PC-9 (cell line): ENCODE data around the gene PLXDC2. TPM values are rescaled to one million over a fixed set of nuclear protein-coding genes. Genes with fewer than 3 reads are reported as not detected.

Source experiments
- BruUV-seq: library from RNA; stranded (reverse); fragments of 400-500 nt; replicated peaks from 2 replicates; lab custom pipeline; 2021; lab: Mats Ljungman, UMichigan
- CTCF ChIA-PET: fragments of 300-600 bp; sonication (Branson Sonifier 250); formaldehyde crosslinking; loops from one replicate; lab custom pipeline; 2022; ENCODE audit warnings: antibody characterized with exemption; lab: Charles Lee
- POLR2A ChIA-PET: fragments of 300-600 bp; sonication (Branson Sonifier 250); formaldehyde crosslinking; loops from one replicate; lab custom pipeline; 2022; ENCODE audit warnings: antibody characterized with exemption; ENCODE audit not compliant: unreplicated experiment; lab: Charles Lee
- DNase-seq, 2 experiments: peaks; one replicate each; pipeline versions ENCODE4 v3.0.0 to v3.0.0-alpha.2; 2015 to 2022; ENCODE audit warnings: mixed read lengths in 1 of 2
- H2AFZ ChIP-seq: fragments of 200-600 bp; sonication (generic); 2 replicates; pipeline ENCODE4 v1.8.1; 2017; ENCODE audit warnings: antibody characterized with exemption
- H3F3A ChIP-seq: fragments of 200-600 bp; sonication (generic); 2 replicates; pipeline ENCODE4 v1.8.1; 2017; ENCODE audit warnings: antibody characterized with exemption, mild to moderate bottlenecking, low read depth; ENCODE audit not compliant: insufficient read depth
- H3K27ac ChIP-seq: fragments of 200-600 bp; sonication (generic); 2 replicates; pipeline ENCODE4 v1.6.1; 2016; ENCODE audit warnings: mixed run types
- H3K27me3 ChIP-seq: fragments of 200-600 bp; sonication (generic); 2 replicates; pipeline ENCODE4 v1.6.1; 2016; ENCODE audit warnings: low read depth, mixed run types; ENCODE audit not compliant: insufficient read depth
- H3K36me3 ChIP-seq: fragments of 200-600 bp; sonication (generic); 2 replicates; pipeline ENCODE4 v1.6.1; 2016; ENCODE audit warnings: low read depth, mixed run types
- H3K4me1 ChIP-seq: fragments of 200-600 bp; sonication (generic); replicated peaks from 2 replicates; pipeline ENCODE4 v1.6.1; 2016; ENCODE audit warnings: mixed run types; ENCODE audit not compliant: insufficient read depth
- H3K4me2 ChIP-seq: fragments of 200-600 bp; sonication (generic); 2 replicates; pipeline ENCODE4 v1.6.1; 2017; ENCODE audit warnings: mixed run types
- H3K4me3 ChIP-seq: fragments of 200-600 bp; sonication (generic); 2 replicates; pipeline ENCODE4 v1.6.1; 2016; ENCODE audit warnings: mixed run types
- H3K79me2 ChIP-seq: fragments of 200-600 bp; sonication (generic); 2 replicates; pipeline ENCODE4 v1.6.1; 2017; ENCODE audit warnings: low read depth, mixed run types
- H3K9me2 ChIP-seq: fragments of 200-600 bp; sonication (generic); 2 replicates; pipeline ENCODE4 v1.8.1; 2017; ENCODE audit warnings: mild to moderate bottlenecking; ENCODE audit not compliant: insufficient read depth
- H3K9me3 ChIP-seq: fragments of 200-600 bp; sonication (generic); 2 replicates; pipeline ENCODE4 v1.8.1; 2016; ENCODE audit warnings: low read depth; ENCODE audit not compliant: insufficient read depth
- H4K20me1 ChIP-seq: fragments of 200-600 bp; sonication (generic); 2 replicates; pipeline ENCODE4 v1.8.1; 2017; ENCODE audit not compliant: insufficient read depth
- EZH2 ChIP-seq: fragments of 200-600 bp; sonication (generic); IDR thresholded peaks from 2 replicates; pipeline ENCODE4 v1.8.0; 2017; ENCODE audit warnings: antibody characterized with exemption, low read depth
- intact Hi-C: fragments of 100-400 bp; cut with micrococcal nuclease; formaldehyde crosslinking; loops from one replicate; pipeline ENCODE4 v1.10.0; 2022; ENCODE audit not compliant: unreplicated experiment
- total RNA-seq: library from RNA; stranded (reverse); gene quantifications from 2 replicates; pipeline ENCODE4 v1.2.3, GENCODE V29; 2021
- TF ChIP-seq, protein P1 (sequence below): fragments of 200-600 bp; sonication (generic); conservative IDR thresholded peaks from 2 replicates; pipeline ENCODE4 v1.6.1; 2017; ENCODE audit warnings: mixed run types, antibody characterized with exemption, mild to moderate bottlenecking, moderate library complexity

PLXDC2 gene
- total RNA-seq, 1 experiment from 2014 or later = not detected

DNA sequence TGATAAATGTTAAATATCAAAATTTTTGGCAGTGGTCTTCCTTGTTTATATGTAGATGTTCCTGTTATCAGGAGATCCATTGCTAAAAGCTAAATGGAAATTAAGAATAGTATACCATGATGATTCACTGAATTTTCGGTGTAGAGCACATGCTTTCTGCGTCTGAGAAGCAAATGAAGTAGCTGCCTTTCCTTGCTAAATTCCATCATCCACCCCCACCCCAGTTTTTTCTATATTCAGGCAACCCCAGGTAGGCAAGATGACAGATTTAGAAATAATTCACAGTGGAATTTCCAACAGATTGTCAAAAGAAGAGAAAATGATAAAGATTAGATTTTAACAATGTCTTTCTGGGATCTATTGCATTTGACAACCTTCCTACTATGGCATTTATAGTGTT, 231.9 kb downstream of the PLXDC2 start:
- H3K9me2 ChIP-seq = no peaks in the 10 kb centered on the region
- ChIA-PET CTCF (no interaction called here), POLR2A (no interaction called here)
- no peaks in the 10 kb centered on the region for H3K27me3 ChIP-seq
- H4K20me1 ChIP-seq = no peaks in the 10 kb centered on the region
- no peak overlapping the region for H3K4me3 ChIP-seq
- H2AFZ ChIP-seq = no peak overlapping the region
- H3K4me2 ChIP-seq = no peak overlapping the region
- BruUV-seq = no TSS peak
- DNase-seq = no peak
- no peak overlapping the region for H3K27ac ChIP-seq
- no peaks in the 10 kb centered on the region for H3K4me1 ChIP-seq
- no peaks in the 10 kb centered on the region for H3K79me2 ChIP-seq
- no peak for TF ChIP-seq EZH2
- TF ChIP-seq, protein P1, sequence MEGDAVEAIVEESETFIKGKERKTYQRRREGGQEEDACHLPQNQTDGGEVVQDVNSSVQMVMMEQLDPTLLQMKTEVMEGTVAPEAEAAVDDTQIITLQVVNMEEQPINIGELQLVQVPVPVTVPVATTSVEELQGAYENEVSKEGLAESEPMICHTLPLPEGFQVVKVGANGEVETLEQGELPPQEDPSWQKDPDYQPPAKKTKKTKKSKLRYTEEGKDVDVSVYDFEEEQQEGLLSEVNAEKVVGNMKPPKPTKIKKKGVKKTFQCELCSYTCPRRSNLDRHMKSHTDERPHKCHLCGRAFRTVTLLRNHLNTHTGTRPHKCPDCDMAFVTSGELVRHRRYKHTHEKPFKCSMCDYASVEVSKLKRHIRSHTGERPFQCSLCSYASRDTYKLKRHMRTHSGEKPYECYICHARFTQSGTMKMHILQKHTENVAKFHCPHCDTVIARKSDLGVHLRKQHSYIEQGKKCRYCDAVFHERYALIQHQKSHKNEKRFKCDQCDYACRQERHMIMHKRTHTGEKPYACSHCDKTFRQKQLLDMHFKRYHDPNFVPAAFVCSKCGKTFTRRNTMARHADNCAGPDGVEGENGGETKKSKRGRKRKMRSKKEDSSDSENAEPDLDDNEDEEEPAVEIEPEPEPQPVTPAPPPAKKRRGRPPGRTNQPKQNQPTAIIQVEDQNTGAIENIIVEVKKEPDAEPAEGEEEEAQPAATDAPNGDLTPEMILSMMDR = no peak
- H3K9me3 ChIP-seq = no peaks in the 10 kb centered on the region
- no peaks in the 10 kb centered on the region for H3F3A ChIP-seq
- H3K36me3 ChIP-seq = no peaks in the 10 kb centered on the region
- intact Hi-C loops = no loop called here

GRCh38 chr10:20058135-20058534, 241.9 kb downstream of the PLXDC2 start:
- Histone ChIP-seq H3F3A (no peaks in the 10 kb centered on the region), H4K20me1 (no peaks in the 10 kb centered on the region), H3K9me3 (no peaks in the 10 kb centered on the region), H3K27ac (no peak overlapping the region), H3K9me2 (no peaks in the 10 kb centered on the region), H3K4me3 (no peak overlapping the region), H3K79me2 (no peaks in the 10 kb centered on the region), H3K36me3 (no peaks in the 10 kb centered on the region), H2AFZ (no peak overlapping the region), H3K4me2 (no peak overlapping the region), H3K27me3 (no peaks in the 10 kb centered on the region), H3K4me1 (no peaks in the 10 kb centered on the region)
- intact Hi-C loops = no loop called here
- DNase-seq = no peak
- TF ChIP-seq, protein P1 = no peak
- no peak for TF ChIP-seq EZH2
- POLR2A ChIA-PET = no interaction called here
- CTCF ChIA-PET = no interaction called here
- BruUV-seq = no TSS peak

DNA sequence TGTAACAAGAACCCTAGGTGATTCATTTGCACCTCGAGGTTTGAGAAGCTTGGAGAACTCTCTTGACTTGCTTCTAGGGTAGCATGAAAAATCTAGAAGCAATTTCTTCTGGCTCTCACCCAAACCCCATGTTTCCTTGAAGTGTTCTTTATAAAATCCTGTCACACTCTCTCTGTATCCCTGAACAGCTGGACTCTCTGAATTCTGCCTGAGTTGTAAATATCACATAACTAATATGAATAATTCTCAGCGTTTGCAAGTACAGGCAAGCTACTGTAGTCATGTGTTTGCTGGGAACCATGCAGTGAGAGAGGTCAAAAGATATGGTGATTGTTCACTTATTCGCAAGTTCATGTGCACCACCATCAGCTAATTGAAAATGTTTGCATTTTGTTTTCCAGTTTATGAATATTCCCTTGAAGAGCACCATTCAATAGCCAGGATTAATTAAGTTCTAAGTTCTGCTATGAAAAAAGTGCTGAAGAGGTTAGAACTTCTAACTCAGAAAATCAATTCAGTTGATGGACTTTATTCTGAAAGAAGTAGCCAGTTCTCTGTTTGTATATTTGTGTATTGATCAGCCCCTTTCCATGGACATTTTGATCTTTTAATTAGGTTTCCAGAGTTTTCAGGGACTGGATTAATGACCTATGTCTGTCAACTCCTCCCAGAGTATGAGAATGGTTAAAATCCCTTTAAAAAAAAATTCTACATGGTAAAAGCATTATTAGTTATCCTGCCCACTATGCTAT, 243.0 kb downstream of the PLXDC2 start:
- Histone ChIP-seq H3K79me2 (no peaks in the 10 kb centered on the region), H3K4me1 (no peaks in the 10 kb centered on the region), H3K9me2 (no peaks in the 10 kb centered on the region), H4K20me1 (no peaks in the 10 kb centered on the region), H3K4me3 (no peak overlapping the region), H2AFZ (no peak overlapping the region), H3F3A (no peaks in the 10 kb centered on the region), H3K27me3 (no peaks in the 10 kb centered on the region), H3K27ac (no peak overlapping the region), H3K4me2 (no peak overlapping the region), H3K36me3 (no peaks in the 10 kb centered on the region), H3K9me3 (no peaks in the 10 kb centered on the region)
- intact Hi-C loops = no loop called here
- BruUV-seq = no TSS peak
- POLR2A ChIA-PET = no interaction called here
- CTCF ChIA-PET = no interaction called here
- no peak for TF ChIP-seq EZH2
- TF ChIP-seq, protein P1 = no peak
- no peak for DNase-seq
